GM12878 (cell line): Measurements from ENCODE around the gene EPHB2. TPM values are rescaled to one million over a fixed set of nuclear protein-coding genes. Genes with fewer than 3 reads are reported as not detected.

Experiments
- ATAC-seq: fragments of 200-7000 bp; cut with Tn5 transposase; 3 replicates; pipeline ENCODE4 v1.9.1; 2020; ENCODE audit warnings: mild to moderate bottlenecking, moderate library complexity
- BruUV-seq: library from RNA; stranded (reverse); fragments of 400-500 nt; replicated peaks from 2 replicates; lab custom pipeline; 2021; lab: Mats Ljungman, UMichigan
- CTCF ChIA-PET: fragments of 300-600 bp; sonication (Branson Sonifier 250); formaldehyde crosslinking; extraction: SDS; loops from one replicate; lab custom pipeline; 2021; ENCODE audit warnings: inconsistent platforms; lab: Yijun Ruan, JAX
- POLR2A ChIA-PET: fragments of 350-600 bp; formaldehyde crosslinking; extraction: SDS; loops from one replicate; lab custom pipeline; 2021; ENCODE audit warnings: inconsistent platforms; lab: Charles Lee
- RAD21 ChIA-PET: fragments of 300-600 bp; sonication (Branson Sonifier 250); formaldehyde crosslinking; loops from one replicate; lab custom pipeline; 2023; ENCODE audit warnings: antibody characterized with exemption; ENCODE audit not compliant: unreplicated experiment; lab: Charles Lee
- SMC1A ChIA-PET: fragments of 300-600 bp; sonication (Branson Sonifier 250); formaldehyde crosslinking; loops from one replicate; lab custom pipeline; 2023; ENCODE audit not compliant: unreplicated experiment, uncharacterized antibody; lab: Charles Lee
- DNase-seq: peaks from one replicate; pipeline ENCODE4 v3.0.0-alpha.2; 2011; ENCODE audit warnings: low read depth, low spot score
- FAIRE-seq: peaks from 3 replicates; lab custom pipeline; 2011; peaks lifted over from hg19 to GRCh38; lab: Jason Lieb, UNC
- H2AFZ ChIP-seq: 2 replicates; pipeline ENCODE4 v1.6.0; 2011; ENCODE audit warnings: low read depth, low read length, control low read depth; ENCODE audit not compliant: control insufficient read depth
- H3K27ac ChIP-seq: 2 replicates; pipeline ENCODE4 v1.5.1; 2011; ENCODE audit warnings: control low read depth; ENCODE audit not compliant: control insufficient read depth, insufficient read depth
- H3K27me3 ChIP-seq, 2 experiments: replicated peaks in 1 of 2; 2 replicates each; pipeline versions ENCODE4 v1.6.0 to v1.6.1; 2011; ENCODE audit warnings: low read length in 1 of 2; ENCODE audit not compliant: control insufficient read depth in 2 of 2, insufficient read depth in 2 of 2
- H3K36me3 ChIP-seq, 2 experiments: 2 replicates each; pipeline ENCODE4 v1.5.1; 2011; ENCODE audit warnings: low read length in 1 of 2; ENCODE audit not compliant: control insufficient read depth in 2 of 2, insufficient read depth in 2 of 2
- H3K4me1 ChIP-seq: 2 replicates; pipeline ENCODE4 v1.6.1; 2011; ENCODE audit warnings: mild to moderate bottlenecking, low read length, moderate library complexity, mixed read lengths; ENCODE audit not compliant: control insufficient read depth, insufficient read depth
- H3K4me2 ChIP-seq: 2 replicates; pipeline ENCODE4 v1.6.0; 2011; ENCODE audit warnings: control low read depth; ENCODE audit not compliant: control insufficient read depth, insufficient read depth
- H3K4me3 ChIP-seq: fragments of 200-600 bp; sonication (generic); 2 replicates; pipeline ENCODE4 v1.5.1; 2016
- H3K79me2 ChIP-seq: 2 replicates; pipeline ENCODE4 v1.6.0; 2011; ENCODE audit warnings: low read length; ENCODE audit not compliant: control insufficient read depth, insufficient read depth
- H3K9ac ChIP-seq: 2 replicates; pipeline ENCODE4 v1.8.0; 2011; ENCODE audit warnings: low read length, control low read depth, mixed read lengths; ENCODE audit not compliant: control insufficient read depth, insufficient read depth
- H3K9me3 ChIP-seq: replicated peaks from 3 replicates; pipeline ENCODE4 v1.5.1; 2011; ENCODE audit warnings: mild to moderate bottlenecking, low read length; ENCODE audit not compliant: control insufficient read depth, insufficient read depth
- H4K20me1 ChIP-seq: 2 replicates; pipeline ENCODE4 v1.6.0; 2011; ENCODE audit not compliant: control insufficient read depth, insufficient read depth
- CBX3 ChIP-seq: fragments of 200-600 bp; sonication (generic); IDR thresholded peaks from 2 replicates; pipeline ENCODE4 v1.6.1; 2016; ENCODE audit warnings: low read depth, borderline replicate concordance
- CBX5 ChIP-seq: sonication (generic); IDR thresholded peaks from 2 replicates; pipeline ENCODE4 v1.6.1; 2016; ENCODE audit warnings: low read depth, moderate library complexity, mild to moderate bottlenecking, inconsistent platforms
- CEBPB ChIP-seq, 2 experiments: fragments of 150-350 bp in 1 of 2; IDR thresholded peaks; 2 replicates each; pipeline ENCODE4 v1.6.1; 2012 to 2014; ENCODE audit warnings: low read depth in 2 of 2, low read length in 2 of 2, borderline replicate concordance in 1 of 2, inconsistent platforms in 1 of 2
- CHD1 ChIP-seq: IDR thresholded peaks from 2 replicates; pipeline ENCODE4 v1.6.1; 2012; ENCODE audit warnings: low read depth, low read length, improper control_type of control experiment
- IKZF2 ChIP-seq, 2 experiments: fragments of 450-650 bp; IDR thresholded peaks; 2 replicates each; pipeline ENCODE4 v1.6.1; 2017; ENCODE audit warnings: mild to moderate bottlenecking in 2 of 2, moderate library complexity in 2 of 2
- MTA3 ChIP-seq: IDR thresholded peaks from 2 replicates; pipeline ENCODE4 v1.6.1; 2012; ENCODE audit warnings: low read length, inconsistent platforms, borderline replicate concordance
- RUNX3 ChIP-seq: IDR thresholded peaks from 2 replicates; pipeline ENCODE4 v1.6.1; 2012; ENCODE audit warnings: low read length, inconsistent platforms
- SIX5 ChIP-seq: IDR thresholded peaks from 2 replicates; pipeline ENCODE4 v1.6.1; 2011; ENCODE audit warnings: mild to moderate bottlenecking, low read depth, low read length, moderate library complexity; ENCODE audit not compliant: severe bottlenecking
- SMAD1 ChIP-seq: fragments of 450-650 bp; IDR thresholded peaks from 2 replicates; pipeline ENCODE4 v1.6.1; 2018; ENCODE audit warnings: mild to moderate bottlenecking, low read depth; ENCODE audit not compliant: partially characterized antibody
- TARDBP ChIP-seq: IDR thresholded peaks from 2 replicates; pipeline ENCODE4 v1.6.1; 2016; ENCODE audit warnings: borderline replicate concordance
- ZZZ3 ChIP-seq: IDR thresholded peaks from 2 replicates; pipeline ENCODE4 v1.6.1; 2011; ENCODE audit warnings: low read depth; ENCODE audit not compliant: control insufficient read depth, insufficient read length
- WGBS: methylation state at CpG from one replicate; pipeline ENCODE4 v1.1.6; 2016; ENCODE audit warnings: low lambda C conversion rate; ENCODE audit not compliant: insufficient replicate concordance, insufficient coverage; ENCODE audit errors: missing lambda C conversion rate; 5-methylcytosine and 5-hydroxymethylcytosine counted together
- in situ Hi-C: fragments of 300-500 bp; cut with MboI; formaldehyde crosslinking; loops from 9 replicates; pipeline ENCODE4 v1.14.3; 2018; ENCODE audit warnings: mixed read lengths
- intact Hi-C: fragments of 100-400 bp; cut with micrococcal nuclease; formaldehyde crosslinking; loops from one replicate; pipeline ENCODE4 v1.14.2; 2022; ENCODE audit not compliant: unreplicated experiment
- polyA plus RNA-seq, 11 experiments: library from polyadenylated mRNA; depleted of rRNA in 4 of 11; unstranded in 6 of 11; stranded (reverse) in 5 of 11; fragments of >200 nt; fragmentation: Nextera tagmentation in 4 of 11; fragmentation: Illumina TruSeq in 1 of 11; extraction: Ambion mirVana in 4 of 11; extraction: Trizol in 1 of 11; gene quantifications; 1 replicate in 1 of 11; 2 replicates in 10 of 11; pipeline versions ENCODE4 v1.2.1 to v1.2.3, GENCODE V29; 2011 to 2016; ENCODE audit warnings: inconsistent platforms in 2 of 11, missing spikeins in 2 of 11, low read depth in 1 of 11
- total RNA-seq, 4 experiments: library from RNA; depleted of rRNA in 3 of 4; stranded (reverse); fragments of >200 nt in 3 of 4; fragmentation: Illumina TruSeq in 1 of 4; extraction: Trizol in 1 of 4; gene quantifications; 2 replicates each; pipeline versions ENCODE4 v1.2.1 to v1.2.3, GENCODE V29; 2013 to 2021
- TF ChIP-seq, protein P1 (sequence below): IDR thresholded peaks from 2 replicates; pipeline ENCODE4 v1.6.1; 2012; ENCODE audit warnings: improper control_type of control experiment, low read depth, low read length; ENCODE audit not compliant: insufficient replicate concordance
- TF ChIP-seq, protein P2 (sequence below): fragments of 450-650 bp; formaldehyde crosslinking; IDR thresholded peaks from 2 replicates; pipeline ENCODE4 v1.4.0; 2022; ENCODE audit warnings: mild to moderate bottlenecking, moderate library complexity

EPHB2 gene
- total and polyA plus RNA-seq, 10 of the 15 experiments (the other 5 are each of a cell fraction or from before 2014, with no cell fraction given) = 0.13 to 3.3 (median 0.92) TPM

DNA sequence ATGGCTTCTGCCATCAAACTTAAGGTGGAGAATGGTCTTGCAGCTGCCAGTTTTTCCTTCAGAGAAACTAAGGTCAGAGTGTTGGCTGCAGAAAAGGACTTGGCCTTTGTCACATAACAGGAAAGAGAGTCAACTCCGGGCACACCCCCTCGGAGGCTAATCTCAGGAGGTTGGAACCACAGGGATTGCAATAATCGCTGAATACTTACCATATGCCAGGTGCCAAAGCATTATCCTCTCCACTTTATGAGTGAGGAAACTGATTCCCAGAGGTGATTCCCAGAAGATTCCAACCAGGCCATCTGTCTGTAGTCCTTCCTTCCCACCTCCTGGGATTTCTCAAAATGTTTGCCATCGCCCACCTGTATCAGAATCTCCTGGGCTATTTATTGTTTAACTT lies 208.0 kb downstream of the EPHB2 start:
- in situ Hi-C loops = no loop called here
- RAD21 ChIA-PET = no interaction called here
- FAIRE-seq = no peak
- H3K27me3 ChIP-seq = no peaks in the 10 kb centered on the region; a peak in 1 of 4 replicates
- CTCF ChIA-PET = no interaction called here
- no peaks in the 10 kb centered on the region for H3K4me1 ChIP-seq
- no peak for DNase-seq
- no peak overlapping the region for H2AFZ ChIP-seq
- POLR2A ChIA-PET = interaction anchor here (0.5 kb wide), 1 partner anchor 15 kb away, joined by 5 read pairs; no protein-coding TSS in a partner anchor
- SMC1A ChIA-PET = no interaction called here
- H3K4me2 ChIP-seq = no peak overlapping the region
- no peak overlapping the region for H3K27ac ChIP-seq
- no TSS peak for BruUV-seq
- no peaks in the 10 kb centered on the region for H3K36me3 ChIP-seq
- 75% methylated on average over 4 of the region's 4 CpGs for WGBS
- no peak for ATAC-seq
- H4K20me1 ChIP-seq = no peaks in the 10 kb centered on the region
- intact Hi-C loops = no loop called here
- H3K9ac ChIP-seq = no peak overlapping the region
- H3K4me3 ChIP-seq = no peak overlapping the region
- no peaks in the 10 kb centered on the region for H3K9me3 ChIP-seq
- no peaks in the 10 kb centered on the region for H3K79me2 ChIP-seq
- TF ChIP-seq CBX5 (no peak), MTA3 (no peak), CHD1 (no peak), CBX3 (no peak), SMAD1 (no peak), SIX5 (no peak), IKZF2 (IDR thresholded peaks at IDR 0.05) (no peak), TARDBP (no peak), ZZZ3 (no peak), RUNX3 (no peak), CEBPB (IDR thresholded peaks at IDR 0.05; ENCODE audit: borderline replicate concordance in 1 of 2, low read depth in 2 of 2, low read length in 2 of 2) (no peak)
- TF ChIP-seq, protein P1, sequence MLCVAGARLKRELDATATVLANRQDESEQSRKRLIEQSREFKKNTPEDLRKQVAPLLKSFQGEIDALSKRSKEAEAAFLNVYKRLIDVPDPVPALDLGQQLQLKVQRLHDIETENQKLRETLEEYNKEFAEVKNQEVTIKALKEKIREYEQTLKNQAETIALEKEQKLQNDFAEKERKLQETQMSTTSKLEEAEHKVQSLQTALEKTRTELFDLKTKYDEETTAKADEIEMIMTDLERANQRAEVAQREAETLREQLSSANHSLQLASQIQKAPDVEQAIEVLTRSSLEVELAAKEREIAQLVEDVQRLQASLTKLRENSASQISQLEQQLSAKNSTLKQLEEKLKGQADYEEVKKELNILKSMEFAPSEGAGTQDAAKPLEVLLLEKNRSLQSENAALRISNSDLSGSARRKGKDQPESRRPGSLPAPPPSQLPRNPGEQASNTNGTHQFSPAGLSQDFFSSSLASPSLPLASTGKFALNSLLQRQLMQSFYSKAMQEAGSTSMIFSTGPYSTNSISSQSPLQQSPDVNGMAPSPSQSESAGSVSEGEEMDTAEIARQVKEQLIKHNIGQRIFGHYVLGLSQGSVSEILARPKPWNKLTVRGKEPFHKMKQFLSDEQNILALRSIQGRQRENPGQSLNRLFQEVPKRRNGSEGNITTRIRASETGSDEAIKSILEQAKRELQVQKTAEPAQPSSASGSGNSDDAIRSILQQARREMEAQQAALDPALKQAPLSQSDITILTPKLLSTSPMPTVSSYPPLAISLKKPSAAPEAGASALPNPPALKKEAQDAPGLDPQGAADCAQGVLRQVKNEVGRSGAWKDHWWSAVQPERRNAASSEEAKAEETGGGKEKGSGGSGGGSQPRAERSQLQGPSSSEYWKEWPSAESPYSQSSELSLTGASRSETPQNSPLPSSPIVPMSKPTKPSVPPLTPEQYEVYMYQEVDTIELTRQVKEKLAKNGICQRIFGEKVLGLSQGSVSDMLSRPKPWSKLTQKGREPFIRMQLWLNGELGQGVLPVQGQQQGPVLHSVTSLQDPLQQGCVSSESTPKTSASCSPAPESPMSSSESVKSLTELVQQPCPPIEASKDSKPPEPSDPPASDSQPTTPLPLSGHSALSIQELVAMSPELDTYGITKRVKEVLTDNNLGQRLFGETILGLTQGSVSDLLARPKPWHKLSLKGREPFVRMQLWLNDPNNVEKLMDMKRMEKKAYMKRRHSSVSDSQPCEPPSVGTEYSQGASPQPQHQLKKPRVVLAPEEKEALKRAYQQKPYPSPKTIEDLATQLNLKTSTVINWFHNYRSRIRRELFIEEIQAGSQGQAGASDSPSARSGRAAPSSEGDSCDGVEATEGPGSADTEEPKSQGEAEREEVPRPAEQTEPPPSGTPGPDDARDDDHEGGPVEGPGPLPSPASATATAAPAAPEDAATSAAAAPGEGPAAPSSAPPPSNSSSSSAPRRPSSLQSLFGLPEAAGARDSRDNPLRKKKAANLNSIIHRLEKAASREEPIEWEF = no peak
- TF ChIP-seq, protein P2, sequence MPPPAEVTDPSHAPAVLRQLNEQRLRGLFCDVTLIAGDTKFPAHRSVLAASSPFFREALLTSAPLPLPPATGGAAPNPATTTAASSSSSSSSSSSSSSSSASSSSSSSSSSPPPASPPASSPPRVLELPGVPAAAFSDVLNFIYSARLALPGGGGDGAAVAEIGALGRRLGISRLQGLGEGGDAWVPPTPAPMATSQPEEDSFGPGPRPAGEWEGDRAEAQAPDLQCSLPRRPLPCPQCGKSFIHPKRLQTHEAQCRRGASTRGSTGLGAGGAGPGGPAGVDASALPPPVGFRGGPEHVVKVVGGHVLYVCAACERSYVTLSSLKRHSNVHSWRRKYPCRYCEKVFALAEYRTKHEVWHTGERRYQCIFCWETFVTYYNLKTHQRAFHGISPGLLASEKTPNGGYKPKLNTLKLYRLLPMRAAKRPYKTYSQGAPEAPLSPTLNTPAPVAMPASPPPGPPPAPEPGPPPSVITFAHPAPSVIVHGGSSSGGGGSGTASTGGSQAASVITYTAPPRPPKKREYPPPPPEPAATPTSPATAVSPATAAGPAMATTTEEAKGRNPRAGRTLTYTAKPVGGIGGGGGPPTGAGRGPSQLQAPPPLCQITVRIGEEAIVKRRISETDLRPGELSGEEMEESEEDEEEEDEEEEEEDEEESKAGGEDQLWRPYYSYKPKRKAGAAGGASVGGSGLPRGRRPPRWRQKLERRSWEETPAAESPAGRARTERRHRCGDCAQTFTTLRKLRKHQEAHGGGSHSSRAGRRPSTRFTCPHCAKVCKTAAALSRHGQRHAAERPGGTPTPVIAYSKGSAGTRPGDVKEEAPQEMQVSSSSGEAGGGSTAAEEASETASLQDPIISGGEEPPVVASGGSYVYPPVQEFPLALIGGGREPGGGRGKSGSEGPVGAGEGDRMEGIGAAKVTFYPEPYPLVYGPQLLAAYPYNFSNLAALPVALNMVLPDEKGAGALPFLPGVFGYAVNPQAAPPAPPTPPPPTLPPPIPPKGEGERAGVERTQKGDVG = no peak
